MV-4-11 (cell line): Measurements from ENCODE around the gene TMEM168.
"Not testable (repeated sequence)": the region's sequence is repeated elsewhere in the genome, so short reads cannot be mapped to it uniquely, and the experiment has no call there.

ENCODE experiments used
- DNase-seq: peaks from one replicate; lab custom pipeline; 2025; lab: John Stamatoyannopoulos, UW

The TMEM168 gene

GRCh38 chr7:112781558-112781957, 8.6 kb downstream of the TMEM168 start:
- no peak for DNase-seq

GRCh38 chr7:112781110-112781509, 9.1 kb downstream of the TMEM168 start:
- DNase-seq = no peak

- DNase-seq = no peak
Observed at GRCh38 chr7:112779667-112780066, 10.5 kb downstream of the TMEM168 start.

- no peak for DNase-seq
Observed at GRCh38 chr7:112777406-112777805, 12.8 kb downstream of the TMEM168 start.

GRCh38 chr7:112771166-112771565, 19.0 kb downstream of the TMEM168 start:
- no peak for DNase-seq

- DNase-seq = no peak
Observed at GRCh38 chr7:112770051-112770450, 20.1 kb downstream of the TMEM168 start.

GRCh38 chr7:112765105-112765504, 25.1 kb downstream of the TMEM168 start:
- DNase-seq = no peak

GRCh38 chr7:112763996-112764395, 26.2 kb downstream of the TMEM168 start:
- DNase-seq = no peak

GRCh38 chr7:112763298-112763697, 26.9 kb downstream of the TMEM168 start:
- no peak for DNase-seq

GRCh38 chr7:112759905-112760304, 30.3 kb downstream of the TMEM168 start:
- DNase-seq = no peak

- no peak for DNase-seq
Observed at GRCh38 chr7:112757337-112757736, 32.9 kb downstream of the TMEM168 start.

- DNase-seq = no peak
Observed at GRCh38 chr7:112753298-112753697, 36.9 kb downstream of the TMEM168 start.

- no peak for DNase-seq
Observed at GRCh38 chr7:112752576-112752975, 37.6 kb downstream of the TMEM168 start.

- DNase-seq = no peak
Observed at GRCh38 chr7:112749775-112750174, 40.4 kb downstream of the TMEM168 start.

- DNase-seq = no peak
Observed at GRCh38 chr7:112748381-112748780, 41.8 kb downstream of the TMEM168 start.

- DNase-seq = no peak
Observed at GRCh38 chr7:112745635-112746034, 44.6 kb downstream of the TMEM168 start.

- no peak for DNase-seq
Observed at GRCh38 chr7:112744818-112745217, 45.4 kb downstream of the TMEM168 start.

GRCh38 chr7:112743811-112744210, 46.4 kb downstream of the TMEM168 start:
- DNase-seq = peak; percentile 0

GRCh38 chr7:112740667-112741066, 49.5 kb downstream of the TMEM168 start:
- no peak for DNase-seq

GRCh38 chr7:112739436-112740180, 50.6 kb downstream of the TMEM168 start:
- DNase-seq = no peak

- DNase-seq = no peak
Observed at GRCh38 chr7:112735261-112735660, 54.9 kb downstream of the TMEM168 start.

GRCh38 chr7:112731324-112731723, 58.9 kb downstream of the TMEM168 start:
- DNase-seq = not testable (repeated sequence)

- peak; percentile 21 for DNase-seq
Observed at GRCh38 chr7:112726076-112726475, 64.1 kb downstream of the TMEM168 start.

GRCh38 chr7:112723416-112723815, 66.8 kb downstream of the TMEM168 start:
- no peak for DNase-seq
